CD4-positive, alpha-beta T cell treated with Interleukin-6 for 4 hours (primary cell): ENCODE measurements around the gene SYNE2.
"Not testable (repeated sequence)": the region's sequence is repeated elsewhere in the genome, so short reads cannot be mapped to it uniquely, and the experiment has no call there.

Source experiments
- DNase-seq: peaks from one replicate; pipeline ENCODE4 v3.0.0-alpha.2; 2020; ENCODE audit warnings: mixed read lengths

The SYNE2 gene

GRCh38 chr14:63870753-63871037 lies 17.9 kb downstream of the SYNE2 start:
- DNase-seq, result not testable (repeated sequence)

DNA sequence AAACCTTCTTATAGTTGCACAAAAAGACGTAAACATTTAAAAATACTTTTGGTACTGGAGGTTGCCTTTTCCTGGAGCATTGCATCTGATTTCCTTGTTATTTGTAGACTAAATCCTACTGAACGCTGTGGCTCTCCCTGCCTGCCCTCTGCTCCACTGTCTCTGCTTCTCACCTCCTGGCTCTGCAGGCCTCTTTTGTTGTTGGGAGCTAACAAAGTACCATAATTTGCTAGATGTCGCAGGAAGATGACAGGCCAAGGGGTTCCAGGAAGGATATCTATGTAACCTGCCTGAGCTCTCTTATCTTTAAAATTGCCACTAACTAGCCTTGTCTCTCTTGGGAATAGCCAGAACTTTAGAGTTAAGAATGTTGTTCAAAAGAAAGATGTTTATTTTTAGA lies 21.4 kb downstream of the SYNE2 start:
- DNase-seq, result no peak

GRCh38 chr14:63875311-63875710 lies 22.5 kb downstream of the SYNE2 start:
- DNase-seq, result no peak

- DNase-seq, result no peak
Observed at GRCh38 chr14:63877550-63877939, 24.7 kb downstream of the SYNE2 start.

DNA sequence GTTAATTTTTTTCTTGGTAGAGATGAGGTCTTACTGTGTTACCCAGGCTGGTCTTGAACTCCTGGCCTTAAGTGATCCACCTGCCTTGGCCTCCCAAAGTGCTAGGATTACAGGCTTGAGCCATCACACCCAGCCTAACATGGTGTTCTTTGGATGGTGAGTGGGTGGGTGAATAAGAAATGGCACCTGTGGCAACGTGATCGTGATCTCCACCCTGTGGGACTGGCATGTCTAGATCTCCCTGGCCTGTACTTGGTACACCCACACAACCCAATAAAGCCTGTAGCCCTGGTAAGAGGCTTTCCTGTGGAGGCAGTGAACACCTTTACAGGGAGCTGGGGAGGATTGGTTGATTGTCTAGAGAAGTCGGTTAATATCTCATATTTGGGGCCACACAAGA lies 25.2 kb downstream of the SYNE2 start:
- no peak for DNase-seq

DNA sequence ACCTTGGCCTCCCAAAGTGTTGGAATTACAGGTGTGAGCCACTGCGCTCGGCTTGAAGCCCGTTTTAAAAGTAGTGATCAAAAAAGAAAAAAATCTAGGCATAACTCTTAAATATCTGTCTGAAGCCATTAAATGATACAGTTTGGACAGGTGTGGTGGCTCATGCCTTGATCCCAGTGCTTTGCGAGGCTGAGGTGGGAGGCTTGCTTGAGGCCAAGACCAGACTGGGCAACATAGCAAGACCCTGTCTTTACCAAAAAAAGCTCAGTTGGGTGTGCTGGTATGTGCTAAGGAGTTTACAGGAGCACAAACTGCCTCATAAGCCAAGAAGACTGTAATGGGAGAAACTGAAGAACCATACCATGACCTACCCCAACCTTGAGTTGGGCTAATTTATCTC lies 26.0 kb downstream of the SYNE2 start:
- DNase-seq, result no peak

DNA sequence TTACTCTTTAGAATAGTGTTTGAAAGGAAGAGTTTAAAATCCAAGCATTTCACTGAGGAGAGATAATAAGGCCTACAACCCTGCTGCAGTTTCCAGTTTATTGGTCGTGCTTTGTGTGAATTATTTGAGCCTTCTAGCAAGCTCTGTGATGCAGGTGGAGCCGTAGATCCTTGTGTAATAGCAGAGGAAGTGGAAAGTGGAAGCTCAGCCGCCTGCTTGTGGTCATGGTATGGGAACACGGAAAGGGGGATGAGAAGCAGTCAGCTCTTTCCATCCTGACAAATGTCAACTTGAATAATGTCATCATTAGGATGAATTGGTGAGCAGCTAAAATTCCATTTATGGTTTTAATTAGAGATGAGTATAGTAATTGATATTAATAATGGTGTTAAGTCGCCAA lies 29.1 kb downstream of the SYNE2 start:
- DNase-seq, result no peak

GRCh38 chr14:63887899-63888298 lies 35.1 kb downstream of the SYNE2 start:
- no peak for DNase-seq

DNA sequence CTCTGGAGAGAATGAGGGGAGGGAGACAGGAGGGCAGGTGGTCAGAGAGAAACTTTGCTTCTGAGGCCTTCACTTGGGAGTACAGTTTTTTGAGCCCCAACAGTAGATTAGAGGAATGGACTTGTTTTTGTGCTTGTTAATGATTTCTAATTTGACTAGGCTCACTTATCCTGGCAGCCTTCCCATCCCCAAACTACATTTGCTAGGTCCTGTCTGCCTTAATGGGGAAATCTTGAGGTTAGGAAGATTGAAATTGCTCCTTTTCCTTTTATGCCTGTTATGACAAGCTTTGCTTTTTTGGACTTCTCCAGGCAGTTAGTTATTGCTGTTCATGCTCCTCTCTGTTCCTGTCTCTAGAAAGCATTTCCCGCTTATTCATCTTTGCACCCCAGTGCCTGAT lies 37.7 kb downstream of the SYNE2 start:
- DNase-seq, result no peak

DNA sequence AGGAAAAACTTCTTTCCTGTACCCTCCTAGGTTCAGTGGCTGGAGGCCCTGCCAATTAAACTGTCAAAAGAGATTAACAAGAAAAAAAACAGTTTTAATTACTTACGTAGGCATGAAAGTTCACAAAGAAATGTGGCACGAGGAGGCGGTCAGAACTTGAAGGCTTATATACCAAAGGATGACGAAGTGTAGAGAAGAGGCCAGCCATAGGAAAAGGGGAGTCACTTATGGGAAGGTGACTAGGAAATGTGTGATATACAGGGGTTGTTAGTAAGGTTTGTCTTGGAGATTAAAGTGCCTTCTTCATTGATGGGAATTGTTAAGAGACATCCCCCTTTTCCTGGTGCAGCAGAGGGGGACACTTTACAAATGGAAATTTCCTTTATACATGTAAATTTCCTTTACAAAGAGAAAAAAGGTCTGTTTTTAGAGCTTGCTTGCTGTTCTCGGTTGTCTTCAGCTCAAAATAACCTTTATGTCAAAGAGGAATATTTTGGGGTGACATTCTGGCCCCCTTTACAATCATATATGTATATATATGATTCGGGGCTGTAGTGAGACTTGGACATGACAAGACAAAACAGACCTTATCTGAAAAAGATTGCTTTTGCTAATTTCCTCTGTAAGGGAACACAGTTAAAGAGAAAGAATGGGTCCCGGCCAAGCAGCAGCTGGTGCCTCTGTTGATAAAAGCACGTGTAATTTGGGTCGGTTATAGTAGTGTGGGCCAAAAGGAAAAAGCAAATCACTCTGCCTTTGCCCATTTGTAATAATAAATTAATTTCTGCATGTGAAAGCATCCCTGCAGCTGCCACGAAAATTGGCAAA lies 38.6 kb downstream of the SYNE2 start:
- no peak for DNase-seq

DNA sequence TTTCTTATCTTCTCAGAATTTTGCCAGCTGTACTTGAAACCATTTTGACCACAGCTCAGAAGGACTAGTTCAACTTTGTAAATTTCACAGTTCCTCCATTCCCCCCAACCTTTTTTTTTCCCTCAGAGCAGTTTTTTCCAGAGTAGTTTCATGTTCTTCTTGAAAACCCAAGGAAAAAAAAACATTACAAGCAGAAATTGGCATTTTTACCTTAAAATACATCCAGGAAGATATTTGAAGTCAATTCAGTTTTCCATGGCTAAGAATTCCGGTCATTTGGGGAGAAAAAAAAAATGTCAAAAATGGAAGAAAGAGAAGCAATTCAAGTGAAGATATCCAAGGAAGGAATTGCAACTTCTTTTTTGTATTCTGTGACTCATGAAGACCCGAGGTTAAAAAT lies 39.5 kb downstream of the SYNE2 start:
- DNase-seq, result no peak

DNA sequence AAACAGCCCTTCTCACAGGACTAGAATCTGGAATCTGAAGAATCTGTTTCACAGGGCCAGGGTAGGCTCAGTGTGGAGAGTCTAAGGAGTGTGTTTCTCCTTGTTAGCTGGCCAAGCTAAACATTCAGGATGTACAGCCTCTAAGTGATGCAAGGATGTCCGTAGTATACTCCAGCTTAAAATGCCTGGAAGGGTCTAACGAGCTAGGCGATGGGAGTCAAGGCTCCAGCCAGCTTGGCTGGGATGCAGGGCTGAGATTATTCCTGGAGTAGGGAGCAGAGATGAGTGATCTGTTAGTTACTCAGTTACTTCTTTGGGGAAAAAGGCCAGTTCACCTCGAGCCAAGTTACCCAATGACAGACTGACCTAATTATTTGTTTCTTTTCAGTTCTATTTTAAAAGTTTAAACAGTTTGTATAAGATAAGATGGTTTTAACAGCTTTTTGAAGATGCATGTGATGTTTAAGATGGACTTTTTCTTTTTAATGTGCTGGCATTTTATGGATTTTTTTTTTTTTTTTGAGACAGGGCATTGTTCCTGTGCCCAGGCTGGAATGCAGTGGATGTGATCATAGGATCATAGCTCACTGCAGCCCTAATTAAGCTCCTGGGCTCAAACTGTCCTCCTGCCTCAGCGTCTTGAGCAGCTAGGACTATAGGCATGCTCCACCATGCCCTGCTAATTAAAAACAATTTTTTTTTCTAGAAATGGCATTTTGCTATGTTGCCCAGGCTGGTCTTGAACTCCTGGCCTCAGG lies 41.1 kb downstream of the SYNE2 start:
- DNase-seq, result no peak

DNA sequence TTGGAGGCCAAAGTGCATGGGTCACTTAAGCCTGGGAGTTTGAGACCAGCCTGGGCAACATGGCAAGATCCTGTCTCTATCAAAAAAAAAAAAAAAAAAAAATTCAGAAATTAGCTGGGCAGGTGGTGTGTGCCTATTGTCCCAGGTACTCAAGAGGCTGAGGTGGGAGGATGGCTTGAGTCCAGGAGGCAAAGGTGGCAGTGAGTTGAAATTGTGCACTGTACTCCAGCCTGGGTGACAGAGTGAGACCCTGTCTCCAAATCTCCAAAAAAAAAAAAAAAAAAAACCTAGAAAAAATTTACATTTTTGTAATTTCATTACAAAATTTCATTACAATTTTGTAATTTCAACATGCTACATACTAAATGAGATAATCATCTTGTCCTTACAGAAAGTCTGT lies 42.7 kb downstream of the SYNE2 start:
- DNase-seq, result no peak

- DNase-seq, result no peak
Observed at GRCh38 chr14:63896278-63896720, 43.5 kb downstream of the SYNE2 start.

DNA sequence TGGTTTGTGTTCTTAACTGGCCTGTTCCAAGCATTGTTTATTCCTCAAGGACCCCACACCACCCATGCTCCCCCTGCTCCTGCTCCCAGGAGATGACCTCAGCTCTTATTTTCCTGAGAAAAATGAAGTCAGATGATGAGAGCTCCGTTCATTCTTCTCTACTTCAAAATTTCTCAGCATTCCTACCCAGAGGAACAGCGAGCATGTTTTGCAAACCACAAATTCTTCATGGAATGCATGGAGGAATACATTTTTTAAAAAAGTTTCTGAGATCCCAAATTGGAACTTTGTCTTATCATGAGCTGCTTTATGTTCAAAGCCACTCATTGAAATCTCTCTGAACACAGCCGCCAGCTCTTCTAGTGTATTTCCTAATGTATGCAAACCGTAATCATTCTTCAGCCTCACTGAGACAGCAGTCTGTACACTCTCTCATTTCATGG lies 44.9 kb downstream of the SYNE2 start:
- no peak for DNase-seq

GRCh38 chr14:63899953-63900352 lies 47.1 kb downstream of the SYNE2 start:
- DNase-seq, result no peak

- DNase-seq, result no peak
Observed at GRCh38 chr14:63901434-63902085, 48.8 kb downstream of the SYNE2 start.

- no peak for DNase-seq
Observed at GRCh38 chr14:63902375-63902976, 49.7 kb downstream of the SYNE2 start.

DNA sequence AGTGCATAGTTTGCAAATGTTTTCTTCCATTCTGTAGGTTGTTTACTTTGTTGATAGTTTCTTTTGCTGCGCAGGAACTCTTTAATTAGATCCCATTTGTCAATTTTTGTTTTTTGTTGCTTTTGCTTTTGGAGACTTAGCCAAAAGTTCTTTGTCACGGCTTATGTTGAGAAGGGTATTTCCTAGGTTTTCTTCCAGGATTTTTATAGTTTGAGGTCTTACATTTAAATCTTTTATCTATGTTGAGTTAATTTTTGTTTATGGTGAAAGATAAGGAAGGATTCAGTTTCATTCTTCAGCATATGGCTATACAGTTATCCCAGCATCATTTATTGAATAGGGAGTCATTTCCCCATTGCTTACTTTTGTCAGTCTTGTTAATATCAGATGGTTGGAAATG lies 51.9 kb downstream of the SYNE2 start:
- no peak for DNase-seq

DNA sequence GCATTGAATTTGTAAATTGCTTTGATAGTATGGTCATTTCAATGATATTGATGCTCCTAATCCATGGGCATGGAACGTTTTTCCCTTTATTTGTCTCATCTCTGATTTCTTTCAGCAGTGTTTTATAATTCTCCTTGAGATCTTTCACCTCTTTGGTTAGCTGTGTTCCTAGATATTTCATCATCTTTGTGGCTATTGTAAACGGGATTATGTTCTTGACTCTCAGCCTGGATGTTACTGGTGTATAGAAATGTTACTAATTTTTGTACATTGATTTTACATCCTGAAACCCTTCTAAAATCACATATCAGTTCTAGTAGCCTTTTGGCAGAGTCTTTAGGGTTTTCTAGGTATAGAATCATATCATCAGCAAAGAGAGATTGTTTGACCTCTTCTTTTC lies 52.6 kb downstream of the SYNE2 start:
- DNase-seq, result no peak

- DNase-seq, result no peak
Observed at GRCh38 chr14:63908667-63909264, 56.0 kb downstream of the SYNE2 start.

GRCh38 chr14:63909984-63910383 lies 57.2 kb downstream of the SYNE2 start:
- no peak for DNase-seq
